HG03139 (cell line): ENCODE results near the gene COA3.

Experiments
- ATAC-seq: cut with Tn5 transposase; IDR thresholded peaks from one replicate; pipeline ENCODE4 v1.9.1; 2021; ENCODE audit not compliant: unreplicated experiment

COA3 gene

DNA sequence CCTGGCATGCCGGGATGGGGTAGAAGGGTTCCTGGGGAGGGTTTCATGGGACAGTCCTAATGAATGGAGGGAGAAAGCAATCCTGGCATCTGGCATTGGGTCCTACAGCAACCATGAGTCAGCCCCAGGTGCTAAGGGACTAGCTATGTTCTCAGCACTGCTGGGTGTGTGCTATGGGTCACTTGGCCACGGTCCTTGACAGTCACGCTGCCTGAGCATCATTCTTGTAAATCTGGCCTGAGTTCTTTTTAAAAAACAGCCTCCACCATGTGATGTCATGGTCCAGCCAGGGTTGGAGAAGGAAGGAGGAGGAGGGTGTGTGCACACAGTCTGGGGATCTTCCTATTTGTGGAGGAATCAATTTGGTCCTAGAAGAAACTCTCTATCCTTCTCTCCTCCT, 43.7 kb downstream of the COA3 start:
- no peak for ATAC-seq

DNA sequence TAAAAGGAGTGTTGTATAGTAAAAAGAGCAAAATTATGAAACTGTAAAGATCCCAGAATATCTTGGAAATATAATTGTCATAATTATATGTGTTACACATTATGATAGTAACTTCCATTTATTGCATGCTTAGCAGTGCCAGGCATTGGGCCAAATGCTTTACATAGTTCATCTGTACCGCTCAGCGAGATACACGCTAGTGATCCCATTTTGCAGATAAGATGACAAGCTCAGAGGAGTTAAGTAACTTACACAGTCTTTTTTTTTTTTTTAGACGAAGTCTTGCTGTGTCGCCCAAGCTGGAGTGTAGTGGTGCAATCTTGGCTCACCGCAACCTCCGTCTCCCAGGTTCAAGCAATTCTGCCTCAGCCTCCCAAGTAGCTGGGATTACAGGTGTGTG, 46.9 kb downstream of the COA3 start:
- ATAC-seq = no peak

GRCh38 chr17:42750739-42751344, 47.7 kb downstream of the COA3 start:
- no peak for ATAC-seq

GRCh38 chr17:42748908-42749798, 49.4 kb downstream of the COA3 start:
- ATAC-seq = no peak

DNA sequence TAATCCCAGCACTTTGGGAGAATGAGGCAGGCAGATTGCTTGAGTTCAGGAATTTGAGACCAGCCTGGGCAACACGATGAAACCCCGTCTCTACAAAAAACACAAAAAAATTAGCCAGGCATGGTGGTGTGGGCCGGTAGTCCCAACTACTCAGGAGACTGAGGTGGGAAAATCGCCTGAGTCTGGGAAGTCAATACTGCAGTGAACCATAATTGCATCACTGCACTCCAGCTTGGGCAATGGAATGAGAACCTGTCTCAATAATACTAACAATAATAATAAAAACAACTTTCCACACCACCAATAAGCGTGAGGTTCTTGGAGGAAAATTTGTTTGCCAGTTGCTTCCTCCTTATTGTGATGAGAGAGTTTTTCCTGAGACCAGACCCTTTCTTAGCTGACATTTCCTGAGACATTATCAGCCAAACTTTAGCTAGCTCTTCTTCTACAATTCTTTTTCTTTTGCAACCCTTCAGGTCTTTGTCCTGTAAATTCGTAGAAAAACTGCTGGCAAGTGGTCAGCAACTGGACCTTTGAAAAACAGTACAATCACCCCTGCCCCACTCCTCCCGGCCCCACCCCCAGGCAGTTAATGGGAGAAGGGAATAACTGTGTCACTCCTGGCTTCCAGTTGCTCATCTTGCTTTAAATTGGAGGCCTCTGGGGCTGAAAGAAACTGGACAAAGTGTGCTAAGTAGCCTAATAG, 50.1 kb downstream of the COA3 start:
- no peak for ATAC-seq
